PC-3 (cell line): Measurements from ENCODE around the gene ACTR3C. TPM values are rescaled to one million over a fixed set of nuclear protein-coding genes. Genes with fewer than 3 reads are reported as not detected.

Source experiments
- ATAC-seq: fragments of 200-7000 bp; cut with Tn5 transposase; 2 replicates; pipeline ENCODE4 v1.9.1; 2020; ENCODE audit warnings: mild to moderate bottlenecking, moderate library complexity
- BruUV-seq: library from RNA; stranded (reverse); fragments of 400-500 nt; replicated peaks from 2 replicates; lab custom pipeline; 2021; lab: Mats Ljungman, UMichigan
- CTCF ChIA-PET: fragments of 300-600 bp; sonication (Branson Sonifier 250); formaldehyde crosslinking; loops from one replicate; lab custom pipeline; 2022; ENCODE audit warnings: antibody characterized with exemption; lab: Charles Lee
- POLR2A ChIA-PET: fragments of 300-600 bp; sonication (Branson Sonifier 250); formaldehyde crosslinking; loops from one replicate; lab custom pipeline; 2022; ENCODE audit warnings: antibody characterized with exemption; ENCODE audit not compliant: unreplicated experiment; lab: Charles Lee
- DNase-seq: peaks from one replicate; pipeline ENCODE4 v3.0.0-alpha.2; 2015
- H2AFZ ChIP-seq: fragments of 300-600 bp; sonication (generic); 2 replicates; pipeline ENCODE4 v1.6.0; 2016; ENCODE audit warnings: antibody characterized with exemption, low read length
- H3F3A ChIP-seq: fragments of 300-600 bp; sonication (generic); one replicate; pipeline ENCODE4 v1.6.0; 2017; ENCODE audit warnings: antibody characterized with exemption, low read length, control low read depth, mild to moderate bottlenecking; ENCODE audit not compliant: unreplicated experiment
- H3K27ac ChIP-seq: fragments of 300-600 bp; sonication (generic); 2 replicates; pipeline ENCODE4 v1.5.1; 2016; ENCODE audit warnings: mild to moderate bottlenecking, low read length
- H3K27me3 ChIP-seq: fragments of 300-600 bp; sonication (generic); 2 replicates; pipeline ENCODE4 v1.6.1; 2016; ENCODE audit warnings: low read length, mixed read lengths
- H3K36me3 ChIP-seq: fragments of 300-600 bp; sonication (generic); 2 replicates; pipeline ENCODE4 v1.6.1; 2016; ENCODE audit warnings: low read depth, mixed run types, low read length, mixed read lengths
- H3K4me1 ChIP-seq: fragments of 300-600 bp; sonication (generic); 2 replicates; pipeline ENCODE4 v1.5.1; 2016; ENCODE audit warnings: low read length; ENCODE audit not compliant: insufficient read depth
- H3K4me2 ChIP-seq: fragments of 300-600 bp; sonication (generic); 2 replicates; pipeline ENCODE4 v1.6.0; 2016; ENCODE audit warnings: low read length
- H3K4me3 ChIP-seq: fragments of 300-600 bp; sonication (generic); 2 replicates; pipeline ENCODE4 v1.5.1; 2016; ENCODE audit warnings: mild to moderate bottlenecking, low read length, mixed read lengths
- H3K79me2 ChIP-seq: fragments of 300-600 bp; sonication (generic); 2 replicates; pipeline ENCODE4 v1.6.1; 2017; ENCODE audit warnings: low read length, mixed read lengths
- H3K9ac ChIP-seq: fragments of 300-600 bp; sonication (generic); 2 replicates; pipeline ENCODE4 v1.6.0; 2016; ENCODE audit warnings: mild to moderate bottlenecking, low read length
- H3K9me2 ChIP-seq: fragments of 300-600 bp; sonication (generic); replicated peaks from 2 replicates; pipeline ENCODE4 v1.6.1; 2016; ENCODE audit warnings: mixed run types, low read length, mixed read lengths
- H3K9me3 ChIP-seq: fragments of 300-600 bp; sonication (generic); 2 replicates; pipeline ENCODE4 v1.6.1; 2016; ENCODE audit warnings: low read length, mixed read lengths
- H4K20me1 ChIP-seq: fragments of 300-600 bp; sonication (generic); 2 replicates; pipeline ENCODE4 v1.6.1; 2016; ENCODE audit warnings: low read length, mixed read lengths
- EZH2 ChIP-seq: fragments of 300-600 bp; sonication (generic); IDR thresholded peaks from one replicate; pipeline ENCODE4 v1.6.1; 2017; ENCODE audit warnings: antibody characterized with exemption, mild to moderate bottlenecking, low read length; ENCODE audit not compliant: unreplicated experiment
- EZH2phosphoT487 ChIP-seq: fragments of 300-600 bp; sonication (generic); IDR thresholded peaks from 2 replicates; pipeline ENCODE4 v1.6.1; 2018; ENCODE audit warnings: mild to moderate bottlenecking, antibody characterized with exemption, low read length, borderline replicate concordance
- intact Hi-C: fragments of 100-400 bp; cut with micrococcal nuclease; formaldehyde crosslinking; loops from 2 replicates; pipeline ENCODE4 v1.9.0; 2023
- total RNA-seq: library from RNA; depleted of rRNA; stranded (reverse); fragments of >200 nt; gene quantifications from 2 replicates; pipeline ENCODE4 v1.2.3, GENCODE V29; 2014
- TF ChIP-seq, protein P1 (sequence below): fragments of 300-600 bp; sonication (generic); conservative IDR thresholded peaks from 2 replicates; pipeline ENCODE4 v1.5.1; 2017; ENCODE audit warnings: antibody characterized with exemption, low read depth, mild to moderate bottlenecking, low read length

ACTR3C gene
- total RNA-seq, 1 experiment from 2014 or later = 10.8 TPM

GRCh38 chr7:150329331-150330120, 6.2 kb upstream of the ACTR3C start:
- no peaks in the 10 kb centered on the region for H3K79me2 ChIP-seq
- CTCF ChIA-PET = no interaction called here
- no peaks in the 10 kb centered on the region for H3K9me2 ChIP-seq
- H3K36me3 ChIP-seq = no peaks in the 10 kb centered on the region
- H3K4me1 ChIP-seq = peaks cover under 1% of the 10 kb centered on the region; the same call in 1 of the 2 replicates
- H3K27ac ChIP-seq = no peak overlapping the region
- H3K9ac ChIP-seq = no peak overlapping the region
- H2AFZ ChIP-seq = no peak overlapping the region
- no peak for DNase-seq
- ATAC-seq = no peak
- BruUV-seq = no TSS peak
- H3K4me2 ChIP-seq = no peak overlapping the region
- TF ChIP-seq, protein P1, sequence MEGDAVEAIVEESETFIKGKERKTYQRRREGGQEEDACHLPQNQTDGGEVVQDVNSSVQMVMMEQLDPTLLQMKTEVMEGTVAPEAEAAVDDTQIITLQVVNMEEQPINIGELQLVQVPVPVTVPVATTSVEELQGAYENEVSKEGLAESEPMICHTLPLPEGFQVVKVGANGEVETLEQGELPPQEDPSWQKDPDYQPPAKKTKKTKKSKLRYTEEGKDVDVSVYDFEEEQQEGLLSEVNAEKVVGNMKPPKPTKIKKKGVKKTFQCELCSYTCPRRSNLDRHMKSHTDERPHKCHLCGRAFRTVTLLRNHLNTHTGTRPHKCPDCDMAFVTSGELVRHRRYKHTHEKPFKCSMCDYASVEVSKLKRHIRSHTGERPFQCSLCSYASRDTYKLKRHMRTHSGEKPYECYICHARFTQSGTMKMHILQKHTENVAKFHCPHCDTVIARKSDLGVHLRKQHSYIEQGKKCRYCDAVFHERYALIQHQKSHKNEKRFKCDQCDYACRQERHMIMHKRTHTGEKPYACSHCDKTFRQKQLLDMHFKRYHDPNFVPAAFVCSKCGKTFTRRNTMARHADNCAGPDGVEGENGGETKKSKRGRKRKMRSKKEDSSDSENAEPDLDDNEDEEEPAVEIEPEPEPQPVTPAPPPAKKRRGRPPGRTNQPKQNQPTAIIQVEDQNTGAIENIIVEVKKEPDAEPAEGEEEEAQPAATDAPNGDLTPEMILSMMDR = no peak
- TF ChIP-seq EZH2phosphoT487 (no peak), EZH2 (no peak)
- H4K20me1 ChIP-seq = no peaks in the 10 kb centered on the region
- H3K27me3 ChIP-seq = no peaks in the 10 kb centered on the region
- H3F3A ChIP-seq = no peaks in the 10 kb centered on the region
- H3K4me3 ChIP-seq = no peak overlapping the region
- no peaks in the 10 kb centered on the region for H3K9me3 ChIP-seq
- intact Hi-C loops = no loop called here
- POLR2A ChIA-PET = no interaction called here

- intact Hi-C loops = no loop called here
- BruUV-seq = no TSS peak
- Histone ChIP-seq H3F3A (no peaks in the 10 kb centered on the region), H4K20me1 (no peaks in the 10 kb centered on the region), H2AFZ (no peak overlapping the region), H3K9me3 (no peaks in the 10 kb centered on the region), H3K27me3 (no peaks in the 10 kb centered on the region), H3K9ac (no peak overlapping the region), H3K4me1 (peaks cover 16% of the 10 kb centered on the region), H3K4me2 (no peak overlapping the region), H3K79me2 (peaks cover 7% of the 10 kb centered on the region), H3K36me3 (no peaks in the 10 kb centered on the region), H3K9me2 (no peaks in the 10 kb centered on the region), H3K4me3 (no peak overlapping the region), H3K27ac (no peak overlapping the region)
- no peak for TF ChIP-seq EZH2
- TF ChIP-seq EZH2phosphoT487 = no peak
- TF ChIP-seq, protein P1 = no peak
- ChIA-PET CTCF (no interaction called here), POLR2A (no interaction called here)
- no peak for ATAC-seq
- no peak for DNase-seq
These were observed 4.0 kb upstream of the ACTR3C start for GRCh38 chr7:150327308-150327707.

GRCh38 chr7:150326657-150327268, 3.4 kb upstream of the ACTR3C start:
- peaks cover 17% of the 10 kb centered on the region for H3K4me1 ChIP-seq
- H3K9me2 ChIP-seq = no peaks in the 10 kb centered on the region
- H3K4me2 ChIP-seq = no peak overlapping the region
- POLR2A ChIA-PET = no interaction called here
- H3K9ac ChIP-seq = no peak overlapping the region
- H3K27ac ChIP-seq = no peak overlapping the region
- no peaks in the 10 kb centered on the region for H3K36me3 ChIP-seq
- no peaks in the 10 kb centered on the region for H3F3A ChIP-seq
- CTCF ChIA-PET = no interaction called here
- intact Hi-C loops = no loop called here
- no peak overlapping the region for H2AFZ ChIP-seq
- TF ChIP-seq EZH2phosphoT487 (no peak), EZH2 (no peak)
- TF ChIP-seq, protein P1 = no peak
- H4K20me1 ChIP-seq = no peaks in the 10 kb centered on the region
- no TSS peak for BruUV-seq
- H3K9me3 ChIP-seq = no peaks in the 10 kb centered on the region
- peaks cover 7% of the 10 kb centered on the region for H3K79me2 ChIP-seq
- no peak for DNase-seq
- H3K27me3 ChIP-seq = no peaks in the 10 kb centered on the region
- no peak overlapping the region for H3K4me3 ChIP-seq
- no peak for ATAC-seq
